Activated naive CD4-positive, alpha-beta T cell (primary cell): ENCODE results near the gene DOLPP1.

Source experiments
- DNase-seq, 4 experiments: peaks; one replicate each; lab custom pipeline; 2025; lab: John Stamatoyannopoulos, UW

DOLPP1 gene

GRCh38 chr9:129139233-129139992 is 58.5 kb downstream of the DOLPP1 start:
- peak; percentile 17 to 58 (median 40) for DNase-seq

GRCh38 chr9:129139993-129140396 is 59.1 kb downstream of the DOLPP1 start:
- peak; percentile 23 to 67 (median 36) for DNase-seq
